Measurements from ENCODE around the gene EFS. TPM values are rescaled to one million over a fixed set of nuclear protein-coding genes. Genes with fewer than 3 reads are reported as not detected.
"Not testable (repeated sequence)": the region's sequence is repeated elsewhere in the genome, so short reads cannot be mapped to it uniquely, and the experiment has no call there.

EFS gene
- total RNA-seq, 3 donors from 2014 or later: 15.7 to 24.6 (median 18.0) TPM

GRCh38 chr14:23399136-23399535 is 34.2 kb upstream of the EFS start:
- intact Hi-C loops (cut with DNase I; ENCODE audit: low total_unique reads): no loop called here
- DNase-seq (ENCODE audit: low spot score in 2 of 2): no peak
- no peaks in the 10 kb centered on the region for H3K4me1 ChIP-seq
- no peaks in the 10 kb centered on the region for H3K36me3 ChIP-seq
- TF ChIP-seq CTCF (IDR thresholded peaks at IDR 0.05) (no peak), POLR2A (IDR thresholded peaks at IDR 0.05) (no peak), POLR2AphosphoS5 (IDR thresholded peaks at IDR 0.05) (no peak)
- H3K27me3 ChIP-seq: peaks cover 0 to 9% of the 10 kb centered on the region in 2 donors
- no peak overlapping the region for H3K4me3 ChIP-seq
- no peaks in the 10 kb centered on the region for H3K9me3 ChIP-seq
- no peak overlapping the region for H3K27ac ChIP-seq

- Histone ChIP-seq H3K36me3 (no peaks in the 10 kb centered on the region), H3K27me3 (peaks cover 0 to 9% of the 10 kb centered on the region in 2 donors), H3K4me1 (no peaks in the 10 kb centered on the region), H3K4me3 (no peak overlapping the region), H3K9me3 (no peaks in the 10 kb centered on the region), H3K27ac (no peak overlapping the region)
- no peak for DNase-seq (ENCODE audit: low spot score in 2 of 2)
- intact Hi-C loops (cut with DNase I; ENCODE audit: low total_unique reads): no loop called here
- no peak for TF ChIP-seq POLR2A (IDR thresholded peaks at IDR 0.05)
- TF ChIP-seq CTCF (IDR thresholded peaks at IDR 0.05): no peak
- no peak for TF ChIP-seq POLR2AphosphoS5 (IDR thresholded peaks at IDR 0.05)
Measured at GRCh38 chr14:23398348-23398747, 33.4 kb upstream of the EFS start.

GRCh38 chr14:23396781-23397407 is 31.9 kb upstream of the EFS start:
- DNase-seq (ENCODE audit: low spot score in 2 of 2): no peak
- intact Hi-C loops (cut with DNase I; ENCODE audit: low total_unique reads): no loop called here
- H3K4me3 ChIP-seq: no peak overlapping the region
- peaks cover 0 to 2% of the 10 kb centered on the region in 2 donors for H3K27me3 ChIP-seq
- no peaks in the 10 kb centered on the region for H3K4me1 ChIP-seq
- no peaks in the 10 kb centered on the region for H3K9me3 ChIP-seq
- no peaks in the 10 kb centered on the region for H3K36me3 ChIP-seq
- no peak overlapping the region for H3K27ac ChIP-seq
- no peak for TF ChIP-seq POLR2A (IDR thresholded peaks at IDR 0.05)
- no peak for TF ChIP-seq CTCF (IDR thresholded peaks at IDR 0.05)
- TF ChIP-seq POLR2AphosphoS5 (IDR thresholded peaks at IDR 0.05): no peak

GRCh38 chr14:23396126-23396525 is 31.2 kb upstream of the EFS start:
- H3K27me3 ChIP-seq: no peaks in the 10 kb centered on the region
- H3K4me1 ChIP-seq: no peaks in the 10 kb centered on the region
- intact Hi-C loops (cut with DNase I; ENCODE audit: low total_unique reads): no loop called here
- no peaks in the 10 kb centered on the region for H3K36me3 ChIP-seq
- TF ChIP-seq CTCF (IDR thresholded peaks at IDR 0.05): no peak
- TF ChIP-seq POLR2AphosphoS5 (IDR thresholded peaks at IDR 0.05): no peak
- TF ChIP-seq POLR2A (IDR thresholded peaks at IDR 0.05): no peak
- H3K9me3 ChIP-seq: no peaks in the 10 kb centered on the region
- no peak for DNase-seq (ENCODE audit: low spot score in 2 of 2)
- no peak overlapping the region for H3K4me3 ChIP-seq
- H3K27ac ChIP-seq: no peak overlapping the region

- Histone ChIP-seq H3K9me3 (no peaks in the 10 kb centered on the region), H3K4me1 (no peaks in the 10 kb centered on the region), H3K36me3 (no peaks in the 10 kb centered on the region), H3K27me3 (no peaks in the 10 kb centered on the region), H3K27ac (no peak overlapping the region), H3K4me3 (no peak overlapping the region)
- intact Hi-C loops (cut with DNase I; ENCODE audit: low total_unique reads): no loop called here
- TF ChIP-seq CTCF (IDR thresholded peaks at IDR 0.05): no peak
- TF ChIP-seq POLR2A (IDR thresholded peaks at IDR 0.05): no peak
- no peak for TF ChIP-seq POLR2AphosphoS5 (IDR thresholded peaks at IDR 0.05)
- DNase-seq (ENCODE audit: low spot score in 2 of 2): no peak
Measured at GRCh38 chr14:23392613-23393012, 27.6 kb upstream of the EFS start.

- DNase-seq (ENCODE audit: low spot score in 2 of 2); H3K4me1 ChIP-seq; intact Hi-C loops (cut with DNase I; ENCODE audit: low total_unique reads); H3K9me3 ChIP-seq; H3K36me3 ChIP-seq; H3K4me3 ChIP-seq; H3K27me3 ChIP-seq; H3K27ac ChIP-seq: not testable (repeated sequence)
Measured at GRCh38 chr14:23389871-23390270, 24.9 kb upstream of the EFS start.

All from breast epithelium (tissue), 4 donors.